Neural cell (in vitro differentiated cells): ENCODE results near the gene SIX6. TPM values are rescaled to one million over a fixed set of nuclear protein-coding genes. Genes with fewer than 3 reads are reported as not detected.

Experiments
- H2AFZ ChIP-seq: fragments of 200-600, 300-800 bp; sonication (generic), shearing (Covaris generic); 2 replicates; pipeline ENCODE4 v1.6.0; 2014; ENCODE audit warnings: low read depth, mild to moderate bottlenecking, antibody characterized with exemption, low read length, moderate library complexity
- H3F3A ChIP-seq: fragments of 200-600 bp; shearing (Covaris generic); 2 replicates; pipeline ENCODE4 v1.6.1; 2016; ENCODE audit warnings: mild to moderate bottlenecking, moderate library complexity, mixed read lengths, antibody characterized with exemption, low read length; ENCODE audit not compliant: insufficient read depth, poor library complexity, severe bottlenecking
- H3K27ac ChIP-seq: fragments of 200-600, 300-800 bp; sonication (generic), shearing (Covaris generic); 2 replicates; pipeline ENCODE4 v1.5.1; 2014; ENCODE audit warnings: mild to moderate bottlenecking, low read length, moderate library complexity
- H3K27me3 ChIP-seq: fragments of 300-800, 200-600 bp; sonication (generic), shearing (Covaris generic); 2 replicates; pipeline ENCODE4 v1.6.0; 2014; ENCODE audit warnings: mild to moderate bottlenecking, low read depth, low read length, moderate library complexity; ENCODE audit not compliant: insufficient read depth
- H3K36me3 ChIP-seq: fragments of 300-800, 200-600 bp; sonication (generic), shearing (Covaris generic); 2 replicates; pipeline ENCODE4 v1.5.1; 2014; ENCODE audit warnings: mild to moderate bottlenecking, antibody characterized with exemption, low read length, moderate library complexity; ENCODE audit not compliant: insufficient read depth
- H3K4me2 ChIP-seq: fragments of 300-800, 200-600 bp; sonication (generic), shearing (Covaris generic); 2 replicates; pipeline ENCODE4 v1.6.0; 2014; ENCODE audit warnings: mild to moderate bottlenecking, low read length
- H3K4me3 ChIP-seq: fragments of 300-800, 200-600 bp; sonication (generic), shearing (Covaris generic); 2 replicates; pipeline ENCODE4 v1.5.1; 2014; ENCODE audit warnings: mild to moderate bottlenecking, low read length, moderate library complexity
- H3K79me2 ChIP-seq: fragments of 200-600 bp; shearing (Covaris generic); replicated peaks from 2 replicates; pipeline ENCODE4 v1.6.0; 2014; ENCODE audit warnings: mild to moderate bottlenecking, low read length, moderate library complexity; ENCODE audit not compliant: insufficient read depth
- H3K9ac ChIP-seq: fragments of 300-800, 200-600 bp; sonication (generic), shearing (Covaris generic); 2 replicates; pipeline ENCODE4 v1.6.1; 2016; ENCODE audit warnings: mild to moderate bottlenecking, low read length, mixed read lengths
- H3K9me2 ChIP-seq: fragments of 200-600 bp; shearing (Covaris generic); 2 replicates; pipeline ENCODE4 v1.6.1; 2016; ENCODE audit warnings: mild to moderate bottlenecking, low read length, mixed read lengths; ENCODE audit not compliant: insufficient read depth
- H3K9me3 ChIP-seq: fragments of 200-600, 300-800 bp; sonication (generic), shearing (Covaris generic); 2 replicates; pipeline ENCODE4 v1.6.1; 2016; ENCODE audit warnings: mild to moderate bottlenecking, mixed run types, low read length, moderate library complexity, mixed read lengths
- H4K20me1 ChIP-seq: fragments of 200-600 bp; shearing (Covaris generic); 2 replicates; pipeline ENCODE4 v1.6.1; 2016; ENCODE audit warnings: mild to moderate bottlenecking, mixed run types; ENCODE audit not compliant: insufficient read depth
- EP300 ChIP-seq: fragments of 450-650 bp; conservative IDR thresholded peaks from 2 replicates; pipeline ENCODE4 v1.6.1; 2014; ENCODE audit warnings: antibody characterized with exemption, mild to moderate bottlenecking, moderate library complexity; ENCODE audit not compliant: poor library complexity, severe bottlenecking
- EZH2 ChIP-seq: fragments of 200-600, 300-800 bp; shearing (Covaris generic), sonication (generic); IDR thresholded peaks from 2 replicates; pipeline ENCODE4 v1.6.1; 2014; ENCODE audit warnings: antibody characterized with exemption, low read length, borderline replicate concordance, mild to moderate bottlenecking; ENCODE audit not compliant: insufficient read depth, poor library complexity, severe bottlenecking
- MXI1 ChIP-seq: fragments of 450-650 bp; conservative IDR thresholded peaks from 2 replicates; pipeline ENCODE4 v1.6.1; 2014; ENCODE audit warnings: antibody characterized with exemption, mild to moderate bottlenecking; ENCODE audit not compliant: poor library complexity, severe bottlenecking
- POLR2AphosphoS5 ChIP-seq: IDR thresholded peaks from 2 replicates; pipeline ENCODE4 v1.6.1; 2012
- RAD21 ChIP-seq: fragments of 450-650 bp; conservative IDR thresholded peaks from 2 replicates; pipeline ENCODE4 v1.6.1; 2014; ENCODE audit warnings: antibody characterized with exemption, mild to moderate bottlenecking, moderate library complexity
- REST ChIP-seq: IDR thresholded peaks from 2 replicates; pipeline ENCODE4 v1.6.1; 2012; ENCODE audit warnings: borderline replicate concordance
- SMC3 ChIP-seq: fragments of 450-650 bp; conservative IDR thresholded peaks from 2 replicates; pipeline ENCODE4 v1.6.1; 2014; ENCODE audit warnings: antibody characterized with exemption, mild to moderate bottlenecking, moderate library complexity; ENCODE audit not compliant: poor library complexity
- TAF1 ChIP-seq: IDR thresholded peaks from 2 replicates; pipeline ENCODE4 v1.6.1; 2012; ENCODE audit warnings: low read depth
- polyA plus RNA-seq: library from polyadenylated mRNA; depleted of rRNA; stranded (reverse); fragments of >200 nt; gene quantifications from 2 replicates; pipeline ENCODE4 v1.2.3, GENCODE V29; 2014
- TF ChIP-seq, protein P1 (sequence below): fragments of 450-650 bp; IDR thresholded peaks from 2 replicates; pipeline ENCODE4 v1.5.1; 2014; ENCODE audit warnings: antibody characterized with exemption, mild to moderate bottlenecking, moderate library complexity; ENCODE audit not compliant: poor library complexity, severe bottlenecking

SIX6 gene
- polyA plus RNA-seq, 1 donor from 2014 or later: not detected

GRCh38 chr14:60488175-60488574, 20.8 kb upstream of the SIX6 start:
- Histone ChIP-seq H4K20me1 (no peaks in the 10 kb centered on the region), H3K9me2 (no peaks in the 10 kb centered on the region), H3K4me2 (no peak overlapping the region), H3F3A (no peaks in the 10 kb centered on the region), H3K27ac (no peak overlapping the region), H3K4me3 (no peak overlapping the region), H3K79me2 (no peaks in the 10 kb centered on the region), H3K9me3 (no peaks in the 10 kb centered on the region), H3K9ac (no peak overlapping the region), H3K27me3 (peaks cover 57% of the 10 kb centered on the region), H2AFZ (no peak overlapping the region), H3K36me3 (no peaks in the 10 kb centered on the region)
- TF ChIP-seq, protein P1, sequence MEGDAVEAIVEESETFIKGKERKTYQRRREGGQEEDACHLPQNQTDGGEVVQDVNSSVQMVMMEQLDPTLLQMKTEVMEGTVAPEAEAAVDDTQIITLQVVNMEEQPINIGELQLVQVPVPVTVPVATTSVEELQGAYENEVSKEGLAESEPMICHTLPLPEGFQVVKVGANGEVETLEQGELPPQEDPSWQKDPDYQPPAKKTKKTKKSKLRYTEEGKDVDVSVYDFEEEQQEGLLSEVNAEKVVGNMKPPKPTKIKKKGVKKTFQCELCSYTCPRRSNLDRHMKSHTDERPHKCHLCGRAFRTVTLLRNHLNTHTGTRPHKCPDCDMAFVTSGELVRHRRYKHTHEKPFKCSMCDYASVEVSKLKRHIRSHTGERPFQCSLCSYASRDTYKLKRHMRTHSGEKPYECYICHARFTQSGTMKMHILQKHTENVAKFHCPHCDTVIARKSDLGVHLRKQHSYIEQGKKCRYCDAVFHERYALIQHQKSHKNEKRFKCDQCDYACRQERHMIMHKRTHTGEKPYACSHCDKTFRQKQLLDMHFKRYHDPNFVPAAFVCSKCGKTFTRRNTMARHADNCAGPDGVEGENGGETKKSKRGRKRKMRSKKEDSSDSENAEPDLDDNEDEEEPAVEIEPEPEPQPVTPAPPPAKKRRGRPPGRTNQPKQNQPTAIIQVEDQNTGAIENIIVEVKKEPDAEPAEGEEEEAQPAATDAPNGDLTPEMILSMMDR: no peak
- TF ChIP-seq RAD21 (peak; percentile 46), REST (no peak), EP300 (no peak), EZH2 (no peak), TAF1 (no peak), MXI1 (no peak), POLR2AphosphoS5 (no peak)

- Histone ChIP-seq H3K9me2 (no peaks in the 10 kb centered on the region), H3K9me3 (no peaks in the 10 kb centered on the region), H3K27ac (no peak overlapping the region), H3F3A (no peaks in the 10 kb centered on the region), H2AFZ (no peak overlapping the region), H4K20me1 (no peaks in the 10 kb centered on the region), H3K4me3 (no peak overlapping the region), H3K79me2 (no peaks in the 10 kb centered on the region), H3K9ac (no peak overlapping the region), H3K36me3 (no peaks in the 10 kb centered on the region), H3K4me2 (no peak overlapping the region), H3K27me3 (peaks cover 40% of the 10 kb centered on the region)
- no peak for TF ChIP-seq RAD21
- no peak for TF ChIP-seq SMC3
- no peak for TF ChIP-seq TAF1
- no peak for TF ChIP-seq MXI1
Measured at GRCh38 chr14:60490270-60490669, 18.7 kb upstream of the SIX6 start.

GRCh38 chr14:60495946-60496345, 13.0 kb upstream of the SIX6 start:
- Histone ChIP-seq H3K27ac (no peak overlapping the region), H2AFZ (no peak overlapping the region), H3K79me2 (no peaks in the 10 kb centered on the region), H4K20me1 (no peaks in the 10 kb centered on the region), H3K9ac (no peak overlapping the region), H3K9me2 (no peaks in the 10 kb centered on the region), H3K36me3 (no peaks in the 10 kb centered on the region), H3K4me3 (no peak overlapping the region), H3K27me3 (no peaks in the 10 kb centered on the region), H3K9me3 (no peaks in the 10 kb centered on the region), H3K4me2 (no peak overlapping the region), H3F3A (no peaks in the 10 kb centered on the region)
- TF ChIP-seq POLR2AphosphoS5 (no peak), EP300 (no peak), RAD21 (no peak), REST (no peak), MXI1 (no peak), SMC3 (no peak), TAF1 (no peak), EZH2 (no peak)
- TF ChIP-seq, protein P1: no peak
